Smooth muscle cell (in vitro differentiated cells): ENCODE measurements around the gene MRPL23. TPM values are rescaled to one million over a fixed set of nuclear protein-coding genes. Genes with fewer than 3 reads are reported as not detected.

ENCODE experiments used
- DNase-seq: peaks from one replicate; lab custom pipeline; 2025; ENCODE audit not compliant: unreplicated experiment; lab: John Stamatoyannopoulos, UW
- H2AFZ ChIP-seq: fragments of 200-600 bp; sonication (generic); 2 replicates; pipeline ENCODE4 v1.6.0; 2016; ENCODE audit warnings: antibody characterized with exemption, low read depth, mild to moderate bottlenecking
- H3F3A ChIP-seq: fragments of 200-600 bp; sonication (generic); 2 replicates; pipeline ENCODE4 v1.6.0; 2017; ENCODE audit warnings: antibody characterized with exemption, low read depth
- H3K27ac ChIP-seq: fragments of 200-600 bp; sonication (generic); 2 replicates; pipeline ENCODE4 v1.5.1; 2016; ENCODE audit warnings: low read depth, mild to moderate bottlenecking
- H3K27me3 ChIP-seq: fragments of 200-600 bp; sonication (generic); 2 replicates; pipeline ENCODE4 v1.6.1; 2016; ENCODE audit warnings: low read depth, mild to moderate bottlenecking
- H3K36me3 ChIP-seq: fragments of 200-600 bp; sonication (generic); 2 replicates; pipeline ENCODE4 v1.5.1; 2016; ENCODE audit warnings: low read depth
- H3K4me1 ChIP-seq: fragments of 200-600 bp; sonication (generic); 2 replicates; pipeline ENCODE4 v1.5.1; 2016; ENCODE audit warnings: low read depth
- H3K4me2 ChIP-seq: fragments of 200-600 bp; sonication (generic); 2 replicates; pipeline ENCODE4 v1.6.0; 2016; ENCODE audit warnings: mild to moderate bottlenecking
- H3K4me3 ChIP-seq: fragments of 200-600 bp; sonication (generic); 2 replicates; pipeline ENCODE4 v1.5.1; 2016; ENCODE audit warnings: mild to moderate bottlenecking
- H3K79me2 ChIP-seq: fragments of 200-600 bp; sonication (generic); 2 replicates; pipeline ENCODE4 v1.6.0; 2016; ENCODE audit warnings: low read depth, mild to moderate bottlenecking
- H3K9ac ChIP-seq: fragments of 200-600 bp; sonication (generic); 2 replicates; pipeline ENCODE4 v1.6.0; 2016; ENCODE audit warnings: low read depth
- H3K9me3 ChIP-seq: fragments of 200-600 bp; sonication (generic); replicated peaks from 2 replicates; pipeline ENCODE4 v1.5.1; 2016; ENCODE audit warnings: low read depth
- H4K20me1 ChIP-seq: fragments of 200-600 bp; sonication (generic); 2 replicates; pipeline ENCODE4 v1.6.0; 2016; ENCODE audit warnings: low read depth
- CTCF ChIP-seq: fragments of 200-600 bp; sonication (generic); IDR thresholded peaks from 2 replicates; pipeline ENCODE4 v1.5.1; 2017; ENCODE audit warnings: borderline replicate concordance, mild to moderate bottlenecking, antibody characterized with exemption; ENCODE audit not compliant: insufficient read depth, poor library complexity, severe bottlenecking
- WGBS: methylation state at CpG from one replicate; pipeline ENCODE4 v1.1.7; 2016; ENCODE audit warnings: low lambda C conversion rate; 5-methylcytosine and 5-hydroxymethylcytosine counted together
- polyA plus RNA-seq: library from polyadenylated mRNA; unstranded; fragments of >200 nt; fragmentation: Nextera tagmentation; extraction: Ambion mirVana; gene quantifications from 2 replicates; pipeline ENCODE4 v1.2.1, GENCODE V29; 2016
- total RNA-seq: library from RNA; depleted of rRNA; stranded (reverse); fragments of >200 nt; gene quantifications from 2 replicates; pipeline ENCODE4 v1.2.3, GENCODE V29; 2014

Gene MRPL23
- total and polyA plus RNA-seq, 2 experiments from 2014 or later, result 38.8 to 51.6 TPM

- no peaks in the 10 kb centered on the region for H3K27me3 ChIP-seq
- H3K27ac ChIP-seq, result no peak overlapping the region
- WGBS, result no CpG with 5 or more reads among the region's 23 CpGs
- H3K4me1 ChIP-seq, result no peaks in the 10 kb centered on the region
- no peak for TF ChIP-seq CTCF
- no peak overlapping the region for H3K4me3 ChIP-seq
- DNase-seq, result no peak
- no peaks in the 10 kb centered on the region for H3K36me3 ChIP-seq
- no peak overlapping the region for H3K4me2 ChIP-seq
- no peaks in the 10 kb centered on the region for H3F3A ChIP-seq
- H3K79me2 ChIP-seq, result no peaks in the 10 kb centered on the region
- no peaks in the 10 kb centered on the region for H4K20me1 ChIP-seq
- no peaks in the 10 kb centered on the region for H3K9me3 ChIP-seq
- H3K9ac ChIP-seq, result no peak overlapping the region
- H2AFZ ChIP-seq, result no peak overlapping the region
Observed at GRCh38 chr11:1953489-1954266, 6.5 kb downstream of the MRPL23 start.

- no peak for DNase-seq
- no peaks in the 10 kb centered on the region for H3K4me1 ChIP-seq
- no peak overlapping the region for H3K4me3 ChIP-seq
- no peak overlapping the region for H3K9ac ChIP-seq
- no peak overlapping the region for H3K4me2 ChIP-seq
- H3F3A ChIP-seq, result no peaks in the 10 kb centered on the region
- no peaks in the 10 kb centered on the region for H3K9me3 ChIP-seq
- WGBS, result no CpG with 5 or more reads among the region's 18 CpGs
- TF ChIP-seq CTCF, result no peak
- H4K20me1 ChIP-seq, result no peaks in the 10 kb centered on the region
- no peak overlapping the region for H3K27ac ChIP-seq
- no peaks in the 10 kb centered on the region for H3K36me3 ChIP-seq
- H3K79me2 ChIP-seq, result no peaks in the 10 kb centered on the region
- H3K27me3 ChIP-seq, result no peaks in the 10 kb centered on the region
- H2AFZ ChIP-seq, result no peak overlapping the region
Observed at GRCh38 chr11:1958367-1958766, 11.2 kb downstream of the MRPL23 start.

GRCh38 chr11:1959786-1960185 is 12.7 kb downstream of the MRPL23 start:
- Histone ChIP-seq H3F3A (no peaks in the 10 kb centered on the region), H3K4me3 (no peak overlapping the region), H3K4me1 (no peaks in the 10 kb centered on the region), H3K9me3 (no peaks in the 10 kb centered on the region), H3K36me3 (no peaks in the 10 kb centered on the region), H3K79me2 (no peaks in the 10 kb centered on the region), H3K9ac (no peak overlapping the region), H3K27me3 (no peaks in the 10 kb centered on the region), H2AFZ (no peak overlapping the region), H3K27ac (no peak overlapping the region), H4K20me1 (no peaks in the 10 kb centered on the region), H3K4me2 (no peak overlapping the region)
- WGBS, result no CpG with 5 or more reads among the region's 17 CpGs
- TF ChIP-seq CTCF, result no peak
- no peak for DNase-seq

- TF ChIP-seq CTCF, result no peak
- WGBS, result no CpG with 5 or more reads among the region's 20 CpGs
- Histone ChIP-seq H3K27ac (no peak overlapping the region), H2AFZ (no peak overlapping the region), H3K4me2 (no peak overlapping the region), H3K79me2 (no peaks in the 10 kb centered on the region), H3K4me1 (no peaks in the 10 kb centered on the region), H3K27me3 (no peaks in the 10 kb centered on the region), H3F3A (no peaks in the 10 kb centered on the region), H4K20me1 (no peaks in the 10 kb centered on the region), H3K36me3 (no peaks in the 10 kb centered on the region), H3K9ac (no peak overlapping the region), H3K9me3 (no peaks in the 10 kb centered on the region), H3K4me3 (no peak overlapping the region)
- no peak for DNase-seq
Observed at GRCh38 chr11:1963864-1964263, 16.7 kb downstream of the MRPL23 start.
